Bone marrow (tissue), 2 donors: ENCODE results near the gene MMP17.
"Not testable (repeated sequence)": the region's sequence is repeated elsewhere in the genome, so short reads cannot be mapped to it uniquely, and the experiment has no call there.

Experiments used
- DNase-seq, 2 donors: peaks; one replicate each; lab custom pipeline; 2025; lab: John Stamatoyannopoulos, UW

MMP17 gene

GRCh38 chr12:131800594-131801135, 27.5 kb upstream of the MMP17 start:
- DNase-seq = no peak

GRCh38 chr12:131801254-131801866, 26.8 kb upstream of the MMP17 start:
- DNase-seq = no peak

- DNase-seq = peak in 1 of 2 donors; percentile 35
Observed at GRCh38 chr12:131803961-131804521, 24.2 kb upstream of the MMP17 start.

- DNase-seq = no peak
Observed at GRCh38 chr12:131805421-131805820, 22.8 kb upstream of the MMP17 start.

- DNase-seq = no peak
Observed at GRCh38 chr12:131806674-131807073, 21.5 kb upstream of the MMP17 start.

- DNase-seq = no peak
Observed at GRCh38 chr12:131808744-131809371, 19.3 kb upstream of the MMP17 start.

- not testable (repeated sequence) for DNase-seq
Observed at GRCh38 chr12:131809476-131810254, 18.5 kb upstream of the MMP17 start.

GRCh38 chr12:131810726-131811125, 17.5 kb upstream of the MMP17 start:
- no peak for DNase-seq

GRCh38 chr12:131815131-131815530, 13.1 kb upstream of the MMP17 start:
- DNase-seq = no peak

GRCh38 chr12:131816495-131816894, 11.7 kb upstream of the MMP17 start:
- DNase-seq = no peak

- DNase-seq = no peak
Observed at GRCh38 chr12:131817241-131817640, 11.0 kb upstream of the MMP17 start.

- peak in 1 of 2 donors; percentile 42 for DNase-seq
Observed at GRCh38 chr12:131818821-131819585, 9.2 kb upstream of the MMP17 start.

- no peak for DNase-seq
Observed at GRCh38 chr12:131824450-131824849, 3.7 kb upstream of the MMP17 start.

GRCh38 chr12:131825146-131825892, 2.9 kb upstream of the MMP17 start:
- DNase-seq = no peak

GRCh38 chr12:131826097-131826928, 1.9 kb upstream of the MMP17 start:
- no peak for DNase-seq

GRCh38 chr12:131828671-131829355, 620 bp downstream of the MMP17 start:
- DNase-seq = peak in 1 of 2 donors; percentile 48

GRCh38 chr12:131829356-131829747, 1.2 kb downstream of the MMP17 start:
- peak in 1 of 2 donors; percentile 48 for DNase-seq

- peak in 1 of 2 donors; percentile 40 for DNase-seq
Observed at GRCh38 chr12:131829791-131830334, 1.7 kb downstream of the MMP17 start.

- peak in 1 of 2 donors; percentile 57 for DNase-seq
Observed at GRCh38 chr12:131830335-131830913, 2.2 kb downstream of the MMP17 start.
